Keratinocyte (primary cell): ENCODE results near the gene FAM184B.

ENCODE experiments used
- EZH2 ChIP-seq: IDR thresholded peaks from one replicate; pipeline ENCODE4 v1.6.1; 2012; ENCODE audit warnings: inconsistent platforms, mild to moderate bottlenecking, low read length, moderate library complexity
- TF ChIP-seq, protein P1 (sequence below), 3 experiments: IDR thresholded peaks in 1 of 3; conservative IDR thresholded peaks in 1 of 3; optimal IDR thresholded peaks in 1 of 3; 2 replicates in 2 of 3; 3 replicates in 1 of 3; pipeline versions ENCODE3 to v1.5.1; 2011; ENCODE audit warnings: low read length in 3 of 3, mild to moderate bottlenecking in 3 of 3, moderate library complexity in 2 of 3, control low read depth in 1 of 3, inconsistent platforms in 1 of 3; ENCODE audit not compliant: insufficient read depth in 2 of 3; ENCODE audit errors: extremely low read depth in 1 of 3

DNA sequence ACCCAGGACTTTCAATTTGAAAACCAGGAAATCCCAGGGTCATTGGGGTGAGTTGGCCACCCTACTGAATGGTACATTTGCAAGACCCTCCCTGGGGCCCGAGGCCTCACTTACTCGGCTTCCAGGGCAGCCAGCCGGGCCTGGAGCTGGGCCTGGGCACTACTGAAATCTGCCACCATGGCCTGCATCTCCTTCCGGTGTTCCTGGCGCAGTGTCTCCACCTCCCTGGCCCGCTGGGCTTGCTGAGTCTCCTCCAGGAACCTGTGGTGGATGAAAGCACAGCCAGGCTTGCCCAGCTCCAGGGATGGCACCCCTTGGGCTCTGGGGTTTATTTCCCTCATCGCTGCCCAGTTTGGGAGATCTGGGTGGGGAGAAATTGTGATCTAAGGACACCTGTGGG lies 142.3 kb downstream of the FAM184B start:
- TF ChIP-seq, protein P1, sequence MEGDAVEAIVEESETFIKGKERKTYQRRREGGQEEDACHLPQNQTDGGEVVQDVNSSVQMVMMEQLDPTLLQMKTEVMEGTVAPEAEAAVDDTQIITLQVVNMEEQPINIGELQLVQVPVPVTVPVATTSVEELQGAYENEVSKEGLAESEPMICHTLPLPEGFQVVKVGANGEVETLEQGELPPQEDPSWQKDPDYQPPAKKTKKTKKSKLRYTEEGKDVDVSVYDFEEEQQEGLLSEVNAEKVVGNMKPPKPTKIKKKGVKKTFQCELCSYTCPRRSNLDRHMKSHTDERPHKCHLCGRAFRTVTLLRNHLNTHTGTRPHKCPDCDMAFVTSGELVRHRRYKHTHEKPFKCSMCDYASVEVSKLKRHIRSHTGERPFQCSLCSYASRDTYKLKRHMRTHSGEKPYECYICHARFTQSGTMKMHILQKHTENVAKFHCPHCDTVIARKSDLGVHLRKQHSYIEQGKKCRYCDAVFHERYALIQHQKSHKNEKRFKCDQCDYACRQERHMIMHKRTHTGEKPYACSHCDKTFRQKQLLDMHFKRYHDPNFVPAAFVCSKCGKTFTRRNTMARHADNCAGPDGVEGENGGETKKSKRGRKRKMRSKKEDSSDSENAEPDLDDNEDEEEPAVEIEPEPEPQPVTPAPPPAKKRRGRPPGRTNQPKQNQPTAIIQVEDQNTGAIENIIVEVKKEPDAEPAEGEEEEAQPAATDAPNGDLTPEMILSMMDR (optimal IDR thresholded peaks at IDR 0.05 in 1 of 3, IDR thresholded peaks at IDR 0.05 in 1 of 3, conservative IDR thresholded peaks at IDR 0.05 in 1 of 3; ENCODE audit: extremely low read depth in 1 of 3, insufficient read depth in 2 of 3, low read length in 3 of 3), result no peak
- TF ChIP-seq EZH2, result no peak
